AG08396 (cell line): Measurements from ENCODE around the gene TMEM121.
"Not testable (repeated sequence)": the region's sequence is repeated elsewhere in the genome, so short reads cannot be mapped to it uniquely, and the experiment has no call there.

Experiments used
- DNase-seq: peaks from one replicate; pipeline ENCODE4 v3.0.0; 2012; ENCODE audit warnings: low spot score, mixed read lengths

TMEM121 gene

GRCh38 chr14:105570482-105570881, 44.1 kb downstream of the TMEM121 start:
- DNase-seq = no peak

GRCh38 chr14:105571181-105571951, 45.0 kb downstream of the TMEM121 start:
- not testable (repeated sequence) for DNase-seq

GRCh38 chr14:105572063-105572462, 45.7 kb downstream of the TMEM121 start:
- not testable (repeated sequence) for DNase-seq

- not testable (repeated sequence) for DNase-seq
Measured at GRCh38 chr14:105573841-105574240, 47.5 kb downstream of the TMEM121 start.

- DNase-seq = not testable (repeated sequence)
Measured at GRCh38 chr14:105574411-105574810, 48.0 kb downstream of the TMEM121 start.

GRCh38 chr14:105575016-105575700, 48.8 kb downstream of the TMEM121 start:
- DNase-seq = not testable (repeated sequence)

GRCh38 chr14:105576525-105577088, 50.2 kb downstream of the TMEM121 start:
- no peak for DNase-seq

GRCh38 chr14:105577314-105577861, 51.0 kb downstream of the TMEM121 start:
- no peak for DNase-seq

- no peak for DNase-seq
Measured at GRCh38 chr14:105578070-105578469, 51.7 kb downstream of the TMEM121 start.

GRCh38 chr14:105579221-105579620, 52.8 kb downstream of the TMEM121 start:
- DNase-seq = not testable (repeated sequence)
